ENCODE measurements around the gene EBLN2.

EBLN2 gene

GRCh38 chr3:73061416-73061815, at the start of gene EBLN2:
TSS of gene EBLN2 (plus strand) at chr3:73061659. CDS start at chr3:73062082, 423 bp downstream.
- H3K9me3 ChIP-seq (ENCODE audit: low read length) = no peaks in the 10 kb centered on the region
- peaks cover under 1% of the 10 kb centered on the region for H3K4me1 ChIP-seq (ENCODE audit: insufficient read depth, low read length)
- H3K36me3 ChIP-seq (ENCODE audit: insufficient read depth, low read length) = peaks cover 36% of the 10 kb centered on the region
- H3K4me3 ChIP-seq (ENCODE audit: low read depth in 1 of 2, low read length in 2 of 2) = no peak within 1 kb of the TSS
- H3K9ac ChIP-seq (ENCODE audit: low read length) = no peak within 1 kb of the TSS
- no peaks in the 10 kb centered on the region for H3K27me3 ChIP-seq (ENCODE audit: control insufficient read depth in 1 of 2, insufficient read depth in 2 of 2, low read length in 2 of 2)
- H3K27ac ChIP-seq (ENCODE audit: low read depth, low read length) = no peak within 1 kb of the TSS

DNA sequence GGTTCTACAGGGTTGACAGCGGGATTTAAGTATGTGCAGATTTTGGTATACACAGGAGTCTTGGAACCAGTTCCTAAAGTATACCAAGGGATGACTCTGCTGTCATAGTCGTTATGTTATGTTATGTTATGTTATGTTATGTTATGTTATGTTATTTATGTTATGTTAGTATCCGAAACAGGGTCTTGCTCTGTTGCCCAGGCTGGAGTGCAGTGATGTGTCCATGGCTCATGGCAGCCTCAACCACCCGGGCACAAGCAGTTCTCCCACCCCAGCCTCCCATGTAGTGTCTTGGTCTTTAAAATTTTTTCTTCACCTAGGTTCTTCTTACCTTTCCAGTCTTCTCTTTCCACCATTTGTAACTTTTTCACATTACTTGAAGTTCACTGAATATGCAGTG, 43.2 kb upstream of the EBLN2 start:
- no peak overlapping the region for H3K4me3 ChIP-seq (ENCODE audit: low read depth in 1 of 2, low read length in 2 of 2)
- H3K27me3 ChIP-seq (ENCODE audit: control insufficient read depth in 1 of 2, insufficient read depth in 2 of 2, low read length in 2 of 2) = no peaks in the 10 kb centered on the region
- H3K4me1 ChIP-seq (ENCODE audit: insufficient read depth, low read length) = no peaks in the 10 kb centered on the region
- no peaks in the 10 kb centered on the region for H3K36me3 ChIP-seq (ENCODE audit: insufficient read depth, low read length)
- no peak overlapping the region for H3K27ac ChIP-seq (ENCODE audit: low read depth, low read length)
- H3K9me3 ChIP-seq (ENCODE audit: low read length) = no peaks in the 10 kb centered on the region
- no peak overlapping the region for H3K9ac ChIP-seq (ENCODE audit: low read length)

DNA sequence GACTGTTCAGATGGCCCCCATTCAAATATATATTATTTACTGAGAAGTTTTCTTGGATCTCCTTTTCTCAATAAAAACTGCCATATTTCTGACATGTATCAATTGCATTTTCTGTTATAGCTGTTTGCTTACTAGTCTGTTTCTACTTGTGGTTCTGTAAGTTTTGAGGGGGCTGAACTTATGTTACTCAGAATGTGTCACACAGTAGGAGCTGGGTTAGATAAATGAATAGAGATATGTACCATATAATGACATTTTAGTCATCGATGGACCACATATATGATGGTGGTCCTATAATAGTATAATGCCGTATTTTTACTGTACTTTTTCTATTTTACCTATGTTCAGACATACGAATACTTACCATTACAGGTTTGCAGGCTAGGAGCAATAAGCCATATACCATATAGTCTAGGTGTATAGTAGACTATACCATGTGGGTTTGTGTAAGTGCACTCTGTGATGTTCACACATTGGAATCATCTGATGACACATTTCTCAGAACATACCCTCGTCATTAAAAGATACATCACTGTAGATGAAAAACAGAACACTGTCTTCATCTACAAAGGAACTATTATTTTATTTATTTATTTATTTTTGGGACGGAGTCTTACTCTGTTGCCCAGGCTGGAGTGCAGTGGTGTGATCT, 42.5 kb upstream of the EBLN2 start:
- H3K4me1 ChIP-seq (ENCODE audit: insufficient read depth, low read length) = no peaks in the 10 kb centered on the region
- H3K27me3 ChIP-seq (ENCODE audit: control insufficient read depth in 1 of 2, insufficient read depth in 2 of 2, low read length in 2 of 2) = no peaks in the 10 kb centered on the region
- no peaks in the 10 kb centered on the region for H3K9me3 ChIP-seq (ENCODE audit: low read length)
- H3K36me3 ChIP-seq (ENCODE audit: insufficient read depth, low read length) = no peaks in the 10 kb centered on the region
- H3K27ac ChIP-seq (ENCODE audit: low read depth, low read length) = no peak overlapping the region
- H3K4me3 ChIP-seq (ENCODE audit: low read depth in 1 of 2, low read length in 2 of 2) = no peak overlapping the region
- H3K9ac ChIP-seq (ENCODE audit: low read length) = no peak overlapping the region

DNA sequence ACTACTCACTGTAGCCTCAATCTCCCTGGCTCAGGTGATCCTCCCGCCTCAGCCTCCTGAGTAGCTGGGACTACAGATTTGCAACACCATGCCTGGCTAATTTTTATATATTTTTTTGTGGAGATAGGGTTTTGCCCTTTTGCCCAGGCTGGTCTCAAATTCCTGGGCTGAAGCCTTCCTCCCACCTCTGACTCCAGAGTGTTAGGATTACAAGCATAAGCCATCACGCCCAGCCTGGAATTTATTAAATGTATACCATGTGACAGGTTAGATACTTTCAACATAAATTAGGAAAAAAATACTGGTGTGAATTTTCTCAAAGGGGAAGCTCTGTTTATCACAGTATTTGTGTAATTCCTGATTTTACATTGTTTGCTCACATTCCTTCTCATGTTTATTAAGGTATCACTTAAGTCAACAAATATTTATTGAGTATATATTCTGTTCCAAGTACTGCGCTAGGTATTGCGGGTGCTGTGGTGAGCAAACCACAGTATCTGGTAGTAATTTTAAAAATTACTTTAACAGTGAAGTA, 40.1 kb upstream of the EBLN2 start:
- no peak overlapping the region for H3K9ac ChIP-seq (ENCODE audit: low read length)
- no peaks in the 10 kb centered on the region for H3K9me3 ChIP-seq (ENCODE audit: low read length)
- no peak overlapping the region for H3K4me3 ChIP-seq (ENCODE audit: low read depth in 1 of 2, low read length in 2 of 2)
- H3K4me1 ChIP-seq (ENCODE audit: insufficient read depth, low read length) = peaks cover 7% of the 10 kb centered on the region
- H3K27me3 ChIP-seq (ENCODE audit: control insufficient read depth in 1 of 2, insufficient read depth in 2 of 2, low read length in 2 of 2) = no peaks in the 10 kb centered on the region
- H3K36me3 ChIP-seq (ENCODE audit: insufficient read depth, low read length) = no peaks in the 10 kb centered on the region
- H3K27ac ChIP-seq (ENCODE audit: low read depth, low read length) = no peak overlapping the region

- Histone ChIP-seq H3K27me3 (ENCODE audit: control insufficient read depth in 1 of 2, insufficient read depth in 2 of 2, low read length in 2 of 2) (no peaks in the 10 kb centered on the region), H3K9me3 (ENCODE audit: low read length) (no peaks in the 10 kb centered on the region), H3K4me1 (ENCODE audit: insufficient read depth, low read length) (peaks cover 25% of the 10 kb centered on the region), H3K27ac (ENCODE audit: low read depth, low read length) (no peak overlapping the region), H3K4me3 (ENCODE audit: low read depth in 1 of 2, low read length in 2 of 2) (no peak overlapping the region), H3K9ac (ENCODE audit: low read length) (no peak overlapping the region), H3K36me3 (ENCODE audit: insufficient read depth, low read length) (no peaks in the 10 kb centered on the region)
Observed at GRCh38 chr3:73024836-73025235, 36.6 kb upstream of the EBLN2 start.

GRCh38 chr3:73026111-73026759, 35.2 kb upstream of the EBLN2 start:
- H3K27me3 ChIP-seq (ENCODE audit: control insufficient read depth in 1 of 2, insufficient read depth in 2 of 2, low read length in 2 of 2) = no peaks in the 10 kb centered on the region
- no peaks in the 10 kb centered on the region for H3K36me3 ChIP-seq (ENCODE audit: insufficient read depth, low read length)
- no peaks in the 10 kb centered on the region for H3K9me3 ChIP-seq (ENCODE audit: low read length)
- H3K27ac ChIP-seq (ENCODE audit: low read depth, low read length) = no peak overlapping the region
- H3K9ac ChIP-seq (ENCODE audit: low read length) = no peak overlapping the region
- no peak overlapping the region for H3K4me3 ChIP-seq (ENCODE audit: low read depth in 1 of 2, low read length in 2 of 2)
- peaks cover 25% of the 10 kb centered on the region for H3K4me1 ChIP-seq (ENCODE audit: insufficient read depth, low read length)

DNA sequence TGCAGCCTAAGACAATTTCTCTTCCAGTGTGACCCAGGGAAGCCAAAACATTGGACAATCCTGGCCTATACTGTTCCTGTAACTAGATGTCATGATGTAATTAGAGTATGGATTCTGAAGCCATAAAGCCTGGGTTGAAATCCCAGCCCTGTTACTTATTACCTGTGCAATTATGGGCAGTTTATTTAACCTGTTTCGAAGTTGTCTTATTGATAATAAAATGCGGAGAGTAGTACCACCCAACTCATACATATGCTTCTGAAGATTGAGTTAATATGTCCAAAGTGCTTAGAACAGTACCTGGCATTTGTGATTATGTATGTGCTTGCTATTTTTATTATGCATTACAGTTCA, 34.7 kb upstream of the EBLN2 start:
- no peaks in the 10 kb centered on the region for H3K27me3 ChIP-seq (ENCODE audit: control insufficient read depth in 1 of 2, insufficient read depth in 2 of 2, low read length in 2 of 2)
- peaks cover 25% of the 10 kb centered on the region for H3K4me1 ChIP-seq (ENCODE audit: insufficient read depth, low read length)
- H3K4me3 ChIP-seq (ENCODE audit: low read depth in 1 of 2, low read length in 2 of 2) = no peak overlapping the region
- no peaks in the 10 kb centered on the region for H3K9me3 ChIP-seq (ENCODE audit: low read length)
- H3K27ac ChIP-seq (ENCODE audit: low read depth, low read length) = no peak overlapping the region
- no peaks in the 10 kb centered on the region for H3K36me3 ChIP-seq (ENCODE audit: insufficient read depth, low read length)
- no peak overlapping the region for H3K9ac ChIP-seq (ENCODE audit: low read length)

DNA sequence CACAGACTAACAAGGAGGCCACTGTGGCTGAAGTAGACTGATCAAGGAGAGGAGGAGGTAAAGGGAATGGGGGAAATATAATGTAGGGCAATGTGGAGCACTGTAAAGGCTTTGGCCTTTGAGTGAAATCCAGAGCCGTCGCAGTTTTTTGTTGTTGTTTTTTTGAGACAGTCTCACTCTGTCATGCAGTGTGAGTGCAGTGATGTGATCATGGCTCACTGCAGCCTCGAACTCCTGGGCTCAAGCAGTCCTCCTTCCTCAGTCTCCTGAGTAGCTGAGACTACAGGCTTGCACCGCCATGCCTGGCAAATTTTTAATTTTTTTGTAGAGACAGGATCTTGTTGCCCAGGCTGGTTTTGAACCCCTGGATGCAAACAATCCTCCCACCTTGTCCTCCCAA, 32.7 kb upstream of the EBLN2 start:
- H3K4me1 ChIP-seq (ENCODE audit: insufficient read depth, low read length) = peaks cover 32% of the 10 kb centered on the region
- no peak overlapping the region for H3K4me3 ChIP-seq (ENCODE audit: low read depth in 1 of 2, low read length in 2 of 2)
- no peaks in the 10 kb centered on the region for H3K36me3 ChIP-seq (ENCODE audit: insufficient read depth, low read length)
- no peaks in the 10 kb centered on the region for H3K27me3 ChIP-seq (ENCODE audit: control insufficient read depth in 1 of 2, insufficient read depth in 2 of 2, low read length in 2 of 2)
- no peak overlapping the region for H3K27ac ChIP-seq (ENCODE audit: low read depth, low read length)
- H3K9ac ChIP-seq (ENCODE audit: low read length) = no peak overlapping the region
- H3K9me3 ChIP-seq (ENCODE audit: low read length) = no peaks in the 10 kb centered on the region

- H3K9me3 ChIP-seq (ENCODE audit: low read length) = no peaks in the 10 kb centered on the region
- no peaks in the 10 kb centered on the region for H3K27me3 ChIP-seq (ENCODE audit: control insufficient read depth in 1 of 2, insufficient read depth in 2 of 2, low read length in 2 of 2)
- H3K9ac ChIP-seq (ENCODE audit: low read length) = no peak overlapping the region
- peaks cover 32% of the 10 kb centered on the region for H3K4me1 ChIP-seq (ENCODE audit: insufficient read depth, low read length)
- H3K4me3 ChIP-seq (ENCODE audit: low read depth in 1 of 2, low read length in 2 of 2) = no peak overlapping the region
- H3K36me3 ChIP-seq (ENCODE audit: insufficient read depth, low read length) = no peaks in the 10 kb centered on the region
- no peak overlapping the region for H3K27ac ChIP-seq (ENCODE audit: low read depth, low read length)
Observed at GRCh38 chr3:73029321-73029796, 32.1 kb upstream of the EBLN2 start.

- H3K36me3 ChIP-seq (ENCODE audit: insufficient read depth, low read length) = no peaks in the 10 kb centered on the region
- H3K9ac ChIP-seq (ENCODE audit: low read length) = no peak overlapping the region
- no peak overlapping the region for H3K4me3 ChIP-seq (ENCODE audit: low read depth in 1 of 2, low read length in 2 of 2)
- H3K9me3 ChIP-seq (ENCODE audit: low read length) = no peaks in the 10 kb centered on the region
- peaks cover 32% of the 10 kb centered on the region for H3K4me1 ChIP-seq (ENCODE audit: insufficient read depth, low read length)
- H3K27me3 ChIP-seq (ENCODE audit: control insufficient read depth in 1 of 2, insufficient read depth in 2 of 2, low read length in 2 of 2) = no peaks in the 10 kb centered on the region
- H3K27ac ChIP-seq (ENCODE audit: low read depth, low read length) = no peak overlapping the region
Observed at GRCh38 chr3:73030073-73030597, 31.3 kb upstream of the EBLN2 start.

DNA sequence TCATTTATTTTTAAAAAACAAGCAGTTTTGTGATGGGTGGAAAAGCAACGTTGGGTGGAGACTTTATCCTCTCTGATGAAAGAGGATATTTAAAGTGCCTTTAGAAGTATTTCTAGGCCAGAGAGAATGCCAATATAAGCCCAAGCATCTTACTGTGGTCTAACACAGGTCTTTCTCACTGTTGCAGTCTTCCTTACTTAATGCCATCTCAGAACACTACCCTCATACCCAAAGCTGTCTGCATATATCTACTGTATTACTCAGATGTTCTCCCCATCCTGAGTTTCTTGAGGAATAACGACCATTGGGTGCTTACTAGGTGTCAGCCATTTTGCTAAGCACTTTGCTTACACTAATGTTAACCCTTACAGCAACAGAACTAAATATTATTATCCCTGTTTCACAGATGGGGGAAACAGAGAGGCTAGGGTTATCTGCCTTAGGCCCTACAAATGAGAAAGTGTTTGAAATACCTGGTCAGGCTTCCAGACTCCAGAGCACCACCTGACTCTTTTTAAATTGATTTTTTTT, 29.8 kb upstream of the EBLN2 start:
- Histone ChIP-seq H3K27me3 (ENCODE audit: control insufficient read depth in 1 of 2, insufficient read depth in 2 of 2, low read length in 2 of 2) (no peaks in the 10 kb centered on the region), H3K4me3 (ENCODE audit: low read depth in 1 of 2, low read length in 2 of 2) (no peak overlapping the region), H3K9ac (ENCODE audit: low read length) (no peak overlapping the region), H3K27ac (ENCODE audit: low read depth, low read length) (no peak overlapping the region), H3K36me3 (ENCODE audit: insufficient read depth, low read length) (no peaks in the 10 kb centered on the region), H3K9me3 (ENCODE audit: low read length) (no peaks in the 10 kb centered on the region), H3K4me1 (ENCODE audit: insufficient read depth, low read length) (peaks cover 28% of the 10 kb centered on the region)

Data from muscle layer of colon (tissue), 2 donors.